RPMI7951 (cell line): ENCODE measurements around the gene NLRC5. TPM values are rescaled to one million over a fixed set of nuclear protein-coding genes. Genes with fewer than 3 reads are reported as not detected.
A peak's percentile ranks its signal among the peaks of the same experiment; 100 is the strongest.
"Not testable (repeated sequence)": the region's sequence is repeated elsewhere in the genome, so short reads cannot be mapped to it uniquely, and the experiment has no call there.

ENCODE experiments used
- DNase-seq: peaks from one replicate; pipeline ENCODE4 v3.0.0-alpha.2; 2012; ENCODE audit warnings: low read depth
- total RNA-seq: library from RNA; depleted of rRNA; stranded (reverse); fragments of >200 nt; shearing (Covaris generic); gene quantifications from 2 replicates; pipeline ENCODE4 v1.2.3, GENCODE V29; 2014

NLRC5 gene
- total RNA-seq, 1 experiment from 2014 or later = 15.0 TPM

DNA sequence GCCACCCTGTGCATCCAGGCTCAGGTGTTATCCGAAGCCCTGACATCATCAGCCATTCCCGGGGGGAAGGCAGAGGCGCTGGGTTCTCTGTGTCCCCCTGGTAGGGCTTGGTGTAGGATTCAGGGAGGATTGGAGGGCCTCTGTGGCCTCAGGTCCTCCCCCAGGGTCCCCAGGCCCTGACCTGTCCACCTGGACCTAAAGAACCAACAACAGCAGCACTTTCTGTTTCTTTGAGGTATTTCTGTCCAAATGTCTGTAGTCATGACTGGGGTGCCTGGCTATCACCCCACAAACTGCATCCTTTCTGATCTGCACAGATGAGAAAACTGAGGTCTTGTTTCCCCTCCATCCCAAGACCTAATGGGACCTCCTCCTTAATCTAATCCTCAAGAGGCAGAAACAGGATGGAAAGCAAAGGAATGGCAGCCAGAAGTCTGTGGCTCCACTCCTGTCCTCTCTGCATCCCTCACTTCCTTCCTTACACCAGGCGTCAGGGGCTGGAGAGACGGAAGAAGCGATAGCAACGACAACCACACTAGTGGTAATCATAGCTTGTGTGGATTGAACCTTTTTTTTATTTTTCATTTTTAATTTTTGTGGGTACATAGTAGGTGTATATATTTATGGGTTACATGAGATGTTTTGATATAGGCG is 11.8 kb downstream of the NLRC5 start:
- no peak for DNase-seq

GRCh38 chr16:57003439-57004386 is 14.4 kb downstream of the NLRC5 start:
- no peak for DNase-seq

GRCh38 chr16:57004387-57005250 is 15.3 kb downstream of the NLRC5 start:
- no peak for DNase-seq

DNA sequence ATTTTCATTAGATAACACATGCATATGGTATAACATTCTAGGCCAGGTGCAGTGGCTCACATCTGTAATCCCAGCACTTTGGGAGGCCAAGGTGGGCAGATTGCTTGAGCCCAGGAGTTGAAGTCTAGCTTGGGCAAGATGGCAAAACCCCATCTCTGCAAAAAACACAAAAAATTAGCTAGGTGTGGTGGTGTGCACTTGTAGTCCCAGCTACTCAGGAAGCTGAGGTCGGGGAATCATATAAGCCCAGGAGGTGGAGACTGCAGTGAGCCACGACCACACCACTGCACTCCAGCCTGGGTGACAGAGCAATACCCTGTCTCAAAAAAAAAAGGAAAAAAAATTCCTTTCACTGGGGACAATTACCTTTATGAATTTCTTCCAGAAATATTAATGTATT is 16.2 kb downstream of the NLRC5 start:
- not testable (repeated sequence) for DNase-seq

GRCh38 chr16:57007050-57007449 is 17.7 kb downstream of the NLRC5 start:
- DNase-seq = no peak

- no peak for DNase-seq
Observed at GRCh38 chr16:57007530-57007929, 18.2 kb downstream of the NLRC5 start.

DNA sequence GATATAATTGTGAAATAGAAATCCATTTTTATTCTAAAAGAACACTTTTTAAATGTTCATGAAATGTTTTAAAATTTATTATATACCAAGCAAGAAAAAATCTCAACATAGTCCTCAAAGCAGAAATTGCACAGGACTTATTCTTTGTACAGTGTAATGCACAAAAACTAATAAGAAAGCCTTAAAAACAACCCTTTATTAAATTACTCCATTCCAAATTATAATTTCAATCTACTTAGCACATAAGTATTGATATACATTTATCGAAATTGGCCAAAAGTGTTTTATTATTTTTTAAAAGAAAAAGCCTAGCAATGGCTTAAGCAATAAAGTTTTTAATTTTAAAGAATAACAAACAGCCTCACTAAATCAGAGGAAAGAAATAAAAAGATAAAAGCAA is 19.1 kb downstream of the NLRC5 start:
- no peak for DNase-seq

DNA sequence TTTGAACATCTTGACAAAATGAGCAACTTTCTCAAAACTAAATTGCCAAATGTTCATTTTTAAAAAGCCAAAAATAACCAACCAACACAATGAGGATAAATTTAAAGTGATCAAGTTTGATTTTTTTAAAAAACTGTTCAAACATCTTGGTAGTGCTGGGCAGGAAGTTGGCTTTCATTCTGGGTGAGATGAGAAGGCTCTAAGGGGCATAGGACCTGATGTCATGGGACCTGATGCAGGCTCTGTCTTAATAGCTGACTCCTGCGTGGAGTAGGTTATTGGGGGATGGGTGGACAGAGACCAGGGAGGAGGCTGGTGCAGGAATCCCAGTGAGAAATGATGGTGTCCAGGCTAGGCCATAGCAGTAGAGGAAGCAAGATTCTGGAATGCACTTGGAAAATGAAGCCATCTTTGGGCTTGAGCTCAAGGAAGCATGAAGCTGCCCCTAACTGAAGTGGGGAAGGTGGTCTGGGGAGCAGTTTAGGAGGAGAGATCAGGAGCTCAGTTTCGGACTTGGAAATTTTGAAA is 20.4 kb downstream of the NLRC5 start:
- DNase-seq = no peak

GRCh38 chr16:57012353-57012752 is 23.0 kb downstream of the NLRC5 start:
- no peak for DNase-seq

DNA sequence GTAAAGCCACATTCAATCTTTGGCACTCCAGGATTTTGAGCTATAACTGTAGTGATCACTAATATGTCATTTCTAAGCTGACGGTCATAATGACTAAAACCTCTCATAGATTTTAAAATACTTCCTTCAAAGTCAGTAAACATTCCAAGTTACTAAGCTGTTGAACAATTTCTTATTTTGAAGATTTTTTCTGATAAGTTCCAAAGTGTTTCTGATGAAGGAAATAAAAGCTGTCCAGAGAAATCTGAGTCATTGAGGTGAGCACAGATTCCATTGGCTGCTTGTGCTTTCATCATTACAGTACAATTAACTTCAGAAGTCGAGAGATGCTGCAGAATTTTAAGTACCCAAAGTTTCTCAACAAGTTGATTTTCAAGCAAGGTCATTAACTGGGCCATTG is 23.9 kb downstream of the NLRC5 start:
- DNase-seq = peak; percentile 64

DNA sequence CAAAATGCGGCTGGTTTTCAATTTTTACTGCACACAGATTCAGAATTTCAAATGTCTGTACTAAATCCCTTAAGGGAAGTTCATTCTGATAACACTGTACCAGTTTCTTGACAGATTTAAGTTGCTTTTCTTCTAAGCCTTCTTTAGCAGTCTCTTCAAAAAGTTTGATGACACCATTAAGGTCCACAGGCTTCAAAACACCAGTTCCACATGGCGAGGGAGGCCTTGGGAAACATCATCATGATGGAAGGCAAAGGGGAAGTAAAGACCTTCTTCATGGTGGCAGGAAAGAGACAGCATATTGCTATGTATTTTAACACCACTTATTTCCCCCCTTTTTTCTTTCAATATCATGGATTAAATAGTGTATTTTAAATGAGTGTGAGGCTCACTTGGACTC is 24.5 kb downstream of the NLRC5 start:
- DNase-seq = no peak

GRCh38 chr16:57016301-57016700 is 26.9 kb downstream of the NLRC5 start:
- no peak for DNase-seq

GRCh38 chr16:57016831-57017230 is 27.5 kb downstream of the NLRC5 start:
- no peak for DNase-seq

- DNase-seq = peak; percentile 64
Observed at GRCh38 chr16:57017251-57017650, 27.9 kb downstream of the NLRC5 start.

- DNase-seq = no peak
Observed at GRCh38 chr16:57019746-57020145, 30.4 kb downstream of the NLRC5 start.

- DNase-seq = no peak
Observed at GRCh38 chr16:57020651-57021050, 31.3 kb downstream of the NLRC5 start.

DNA sequence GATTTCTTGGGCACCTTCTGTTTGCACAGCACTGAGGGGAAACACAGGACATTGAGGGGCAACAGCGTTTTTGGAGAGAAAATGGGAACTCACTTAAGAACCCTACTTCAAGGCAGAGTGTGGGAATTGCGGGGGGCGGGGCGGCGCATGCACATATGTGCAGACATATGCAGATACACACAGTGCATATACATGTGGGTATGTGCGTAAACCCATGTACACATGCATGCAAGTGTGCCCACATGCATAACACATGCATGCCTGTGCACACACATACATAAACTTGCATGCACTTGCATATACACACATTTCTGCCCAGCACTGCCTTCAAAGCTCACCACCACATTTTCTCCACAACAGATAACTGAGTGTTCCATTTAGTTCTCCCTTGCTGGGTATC is 32.4 kb downstream of the NLRC5 start:
- DNase-seq = no peak

GRCh38 chr16:57022445-57022844 is 33.1 kb downstream of the NLRC5 start:
- DNase-seq = no peak

DNA sequence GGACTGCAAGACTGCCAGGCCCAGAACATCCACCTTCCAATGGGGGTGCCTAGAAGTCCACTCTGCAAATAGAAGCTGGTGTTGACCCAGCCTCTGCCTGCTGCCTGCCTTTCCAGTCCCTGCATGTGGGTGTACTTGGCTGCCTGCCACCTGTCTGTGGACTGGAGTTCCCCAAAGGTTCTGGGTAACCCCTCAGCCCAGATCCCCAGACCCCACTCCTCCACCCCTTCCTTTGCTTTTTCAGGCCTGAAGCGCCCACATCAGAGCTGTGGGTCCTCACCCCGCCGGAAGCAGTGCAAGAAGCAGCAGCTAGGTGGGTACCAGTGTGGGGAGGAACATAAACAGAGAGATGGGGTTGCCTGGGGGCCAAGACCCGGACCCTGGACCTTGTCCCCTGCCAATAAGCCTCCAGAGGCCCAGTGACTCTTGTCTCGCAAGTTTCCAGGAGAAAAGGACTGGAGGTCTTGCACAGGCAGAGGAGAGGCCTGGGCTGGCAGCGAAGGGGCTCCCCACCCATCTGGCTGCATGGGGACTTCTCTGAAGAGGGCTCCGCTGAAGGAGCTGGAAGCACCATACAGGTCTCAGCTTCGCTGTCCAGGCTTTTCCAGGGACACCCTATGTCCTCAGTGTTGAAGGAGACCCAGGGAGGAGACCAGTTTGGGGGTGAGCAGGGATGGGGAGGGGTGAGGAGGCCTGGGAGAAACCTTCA is 34.3 kb downstream of the NLRC5 start:
- DNase-seq = no peak

DNA sequence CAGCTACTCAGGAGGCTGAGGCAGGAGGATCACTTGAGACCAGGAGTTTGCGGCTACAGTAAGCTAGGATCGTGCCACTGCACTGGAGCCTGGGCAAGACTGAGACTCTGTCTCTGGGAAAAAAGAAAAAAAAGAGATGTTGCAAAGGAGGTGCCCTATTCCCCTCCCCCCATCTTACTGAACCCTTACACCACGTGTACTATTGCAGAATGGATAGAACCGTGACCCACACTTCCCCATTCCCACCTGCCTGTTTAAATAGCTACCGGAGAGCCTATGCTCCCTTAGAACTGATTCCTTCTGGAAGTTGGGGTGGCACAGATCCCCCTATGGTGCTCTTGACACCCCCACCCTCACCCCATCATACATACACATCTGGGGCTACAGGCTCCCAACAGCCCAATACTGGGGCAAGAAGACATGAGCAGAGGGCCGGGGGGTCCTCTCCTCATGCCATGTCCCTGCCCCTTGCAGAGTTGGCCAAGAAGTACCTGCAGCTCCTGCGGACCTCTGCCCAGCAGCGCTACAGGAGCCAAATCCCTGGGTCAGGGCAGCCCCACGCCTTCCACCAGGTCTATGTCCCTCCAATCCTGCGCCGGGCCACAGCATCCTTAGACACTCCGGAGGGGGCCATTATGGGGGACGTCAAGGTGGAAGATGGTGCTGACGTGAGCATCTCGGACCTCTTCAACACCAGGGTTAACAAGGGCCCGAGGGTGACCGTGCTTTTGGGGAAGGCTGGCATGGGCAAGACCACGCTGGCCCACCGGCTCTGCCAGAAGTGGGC is 35.7 kb downstream of the NLRC5 start:
- DNase-seq = no peak
